Mammary epithelial cell (primary cell): Measurements from ENCODE around the gene IMMP2L.

ENCODE experiments used
- CTCF ChIP-seq, 2 donors: IDR thresholded peaks in 1 of 2; conservative IDR thresholded peaks in 1 of 2; 2 replicates each; pipeline ENCODE4 v1.5.1; 2011 to 2012; ENCODE audit warnings: inconsistent platforms in 2 of 2, low read length in 2 of 2, mild to moderate bottlenecking in 2 of 2, control low read depth in 1 of 2, low read depth in 1 of 2; ENCODE audit not compliant: insufficient read depth in 1 of 2; ENCODE audit errors: extremely low read depth in 1 of 2
- EZH2 ChIP-seq: IDR thresholded peaks from 2 replicates; pipeline ENCODE4 v1.6.1; 2012; ENCODE audit warnings: low read length, inconsistent platforms, borderline replicate concordance

GRCh38 chr7:110677405-110677804, 884.9 kb downstream of the IMMP2L start:
- TF ChIP-seq CTCF (conservative IDR thresholded peaks at IDR 0.05 in 1 of 2, IDR thresholded peaks at IDR 0.05 in 1 of 2; ENCODE audit: extremely low read depth in 1 of 2, insufficient read depth in 1 of 2, low read depth in 1 of 2, low read length in 2 of 2) = no peak
- no peak for TF ChIP-seq EZH2
